AG20443 (cell line): ENCODE results near the gene IFITM2.
"Not testable (repeated sequence)": the region's sequence is repeated elsewhere in the genome, so short reads cannot be mapped to it uniquely, and the experiment has no call there.

Source experiments
- DNase-seq: peaks from one replicate; pipeline ENCODE4 v3.0.0; 2012; ENCODE audit warnings: low spot score, mixed read lengths

IFITM2 gene

DNA sequence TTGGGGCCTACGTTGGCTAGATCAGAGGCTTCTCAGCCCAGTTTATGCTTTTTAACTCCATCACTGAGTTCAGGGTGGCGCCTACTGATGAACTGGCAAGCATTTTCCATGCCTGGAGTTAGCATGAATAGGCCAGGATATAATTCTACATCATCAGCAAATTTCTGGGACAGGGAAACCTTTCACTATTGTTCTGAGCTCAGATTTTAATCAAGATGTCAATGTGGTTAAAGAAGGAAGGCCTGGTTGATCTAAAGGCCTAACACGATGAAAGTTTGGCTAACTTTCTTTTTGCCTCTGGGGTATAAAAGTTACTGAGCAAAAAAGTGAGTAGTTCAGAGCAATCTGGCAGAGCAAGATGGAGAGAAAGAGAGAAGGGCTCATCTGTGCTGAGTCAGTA, 34.7 kb downstream of the IFITM2 start:
- no peak for DNase-seq

- DNase-seq = no peak
These were observed 37.4 kb downstream of the IFITM2 start for GRCh38 chr11:344836-345578.

DNA sequence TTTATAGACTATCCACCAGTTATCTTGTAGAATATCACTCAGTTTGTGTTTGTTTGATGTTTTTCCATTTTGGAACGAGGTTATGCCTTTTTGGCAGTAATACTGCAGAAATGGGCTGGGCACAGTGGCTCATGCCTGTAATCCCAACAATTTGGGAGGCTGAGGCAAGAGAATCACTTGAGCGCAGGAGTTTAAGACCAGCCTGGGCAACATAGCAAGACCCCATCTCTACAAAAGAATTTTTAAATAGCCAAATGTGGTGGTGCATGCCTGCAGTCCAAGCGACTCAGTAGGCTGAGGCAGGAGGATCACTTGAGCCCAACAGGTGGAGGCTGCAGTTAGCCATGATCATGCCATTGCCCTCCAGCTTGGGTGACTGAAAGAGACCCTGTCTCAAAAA, 38.9 kb downstream of the IFITM2 start:
- DNase-seq = no peak

- not testable (repeated sequence) for DNase-seq
These were observed 41.8 kb downstream of the IFITM2 start for GRCh38 chr11:349270-349954.

DNA sequence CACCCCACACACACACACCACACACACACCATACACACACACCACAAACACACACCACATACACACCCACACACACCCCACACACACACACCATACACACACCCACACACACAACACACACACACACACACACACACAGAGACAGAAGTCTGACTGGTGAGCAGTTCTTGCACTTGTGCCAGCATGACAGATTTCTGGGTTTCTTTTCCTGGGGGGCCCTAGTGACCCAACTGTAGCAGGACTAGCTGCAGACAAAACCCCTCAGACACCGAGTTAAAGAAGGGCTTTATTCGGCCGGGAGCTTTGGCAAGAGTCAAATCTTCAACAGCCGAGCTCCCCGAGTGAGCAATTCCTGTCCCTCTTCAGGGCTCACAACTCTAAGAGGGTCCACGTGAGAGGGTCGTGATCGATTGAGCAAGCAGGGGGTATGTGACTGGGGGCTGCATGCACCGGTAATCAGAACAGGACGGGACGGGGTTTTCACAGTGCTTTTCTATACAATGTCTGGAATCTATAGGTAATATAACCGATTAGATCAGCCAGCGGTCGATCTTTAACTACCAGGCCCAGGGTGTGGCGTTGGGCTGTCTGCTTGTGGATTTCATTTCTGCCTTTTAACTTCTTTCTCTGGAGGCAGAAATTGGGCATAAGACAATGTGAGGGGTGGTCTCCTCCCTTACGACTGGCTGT, 42.6 kb downstream of the IFITM2 start:
- not testable (repeated sequence) for DNase-seq

- DNase-seq = peak; percentile 3
These were observed 43.2 kb downstream of the IFITM2 start for GRCh38 chr11:350723-351255.

- no peak for DNase-seq
These were observed 43.8 kb downstream of the IFITM2 start for GRCh38 chr11:351411-351810.

DNA sequence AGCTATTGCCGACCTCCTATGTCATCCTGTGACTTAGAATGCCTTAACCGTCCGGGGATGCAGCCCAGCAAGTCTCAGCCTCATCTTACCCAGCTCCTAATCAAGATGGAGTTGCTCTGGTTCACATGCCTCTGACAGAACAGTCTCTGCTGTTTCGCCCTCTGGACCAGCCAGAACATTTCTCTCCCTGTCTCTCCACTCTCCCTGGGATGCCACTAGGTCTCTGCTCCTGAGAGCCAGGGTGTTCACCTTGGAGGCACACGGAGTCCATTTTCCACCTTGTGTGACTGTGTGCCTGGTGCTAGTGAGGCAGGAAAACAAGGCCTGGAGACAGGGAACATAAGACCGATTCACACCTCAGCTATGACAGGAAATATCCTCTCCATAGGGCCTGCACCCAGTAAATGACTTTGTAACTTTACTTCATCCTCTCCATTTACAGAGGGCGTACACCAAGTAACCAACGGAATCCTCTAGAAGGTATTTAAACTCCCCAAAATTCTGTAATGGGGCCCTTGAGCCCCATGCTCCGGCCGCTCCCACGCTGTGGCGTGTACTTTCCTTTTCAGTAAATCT, 44.9 kb downstream of the IFITM2 start:
- DNase-seq = no peak

GRCh38 chr11:353179-353873, 45.7 kb downstream of the IFITM2 start:
- DNase-seq = peak; percentile 87

- DNase-seq = peak; percentile 95
These were observed 48.2 kb downstream of the IFITM2 start for GRCh38 chr11:355581-356458.

GRCh38 chr11:356610-357009, 49.0 kb downstream of the IFITM2 start:
- no peak for DNase-seq

GRCh38 chr11:357582-357981, 50.0 kb downstream of the IFITM2 start:
- no peak for DNase-seq

GRCh38 chr11:358129-358800, 50.6 kb downstream of the IFITM2 start:
- peak; percentile 4 for DNase-seq
